ENCODE data around the gene MACROD2.

DNA sequence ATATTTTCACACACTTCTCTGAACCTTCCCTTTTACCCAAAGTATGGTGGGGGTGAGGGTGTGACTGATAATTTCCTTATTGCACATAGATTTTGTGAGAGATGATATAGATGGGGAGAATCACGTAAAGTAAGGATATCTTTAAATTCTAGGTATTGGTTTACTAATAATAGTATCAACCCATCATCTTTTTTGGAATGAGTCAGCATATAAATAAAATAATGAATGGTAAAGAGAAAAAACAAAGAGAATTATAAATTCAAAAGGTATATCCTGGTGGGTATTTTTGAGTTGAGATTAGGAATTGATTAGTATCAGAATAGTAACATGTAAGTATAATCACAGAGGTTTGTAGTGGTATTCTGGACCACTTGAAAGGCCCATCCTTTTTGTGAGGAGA is 56.1 kb downstream of the MACROD2 start:
- TF ChIP-seq CTCF (IDR thresholded peaks at IDR 0.05) (no peak), POLR2A (IDR thresholded peaks at IDR 0.05) (no peak), POLR2AphosphoS5 (IDR thresholded peaks at IDR 0.05) (no peak), EP300 (IDR thresholded peaks at IDR 0.05; ENCODE audit: low read depth) (no peak)
